GM21447 (cell line): Measurements from ENCODE around the gene CRYL1.

ENCODE experiments used
- ATAC-seq: cut with Tn5 transposase; IDR thresholded peaks from one replicate; pipeline ENCODE4 v1.9.1; 2021; ENCODE audit not compliant: unreplicated experiment

CRYL1 gene, protein sequence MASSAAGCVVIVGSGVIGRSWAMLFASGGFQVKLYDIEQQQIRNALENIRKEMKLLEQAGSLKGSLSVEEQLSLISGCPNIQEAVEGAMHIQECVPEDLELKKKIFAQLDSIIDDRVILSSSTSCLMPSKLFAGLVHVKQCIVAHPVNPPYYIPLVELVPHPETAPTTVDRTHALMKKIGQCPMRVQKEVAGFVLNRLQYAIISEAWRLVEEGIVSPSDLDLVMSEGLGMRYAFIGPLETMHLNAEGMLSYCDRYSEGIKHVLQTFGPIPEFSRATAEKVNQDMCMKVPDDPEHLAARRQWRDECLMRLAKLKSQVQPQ

DNA sequence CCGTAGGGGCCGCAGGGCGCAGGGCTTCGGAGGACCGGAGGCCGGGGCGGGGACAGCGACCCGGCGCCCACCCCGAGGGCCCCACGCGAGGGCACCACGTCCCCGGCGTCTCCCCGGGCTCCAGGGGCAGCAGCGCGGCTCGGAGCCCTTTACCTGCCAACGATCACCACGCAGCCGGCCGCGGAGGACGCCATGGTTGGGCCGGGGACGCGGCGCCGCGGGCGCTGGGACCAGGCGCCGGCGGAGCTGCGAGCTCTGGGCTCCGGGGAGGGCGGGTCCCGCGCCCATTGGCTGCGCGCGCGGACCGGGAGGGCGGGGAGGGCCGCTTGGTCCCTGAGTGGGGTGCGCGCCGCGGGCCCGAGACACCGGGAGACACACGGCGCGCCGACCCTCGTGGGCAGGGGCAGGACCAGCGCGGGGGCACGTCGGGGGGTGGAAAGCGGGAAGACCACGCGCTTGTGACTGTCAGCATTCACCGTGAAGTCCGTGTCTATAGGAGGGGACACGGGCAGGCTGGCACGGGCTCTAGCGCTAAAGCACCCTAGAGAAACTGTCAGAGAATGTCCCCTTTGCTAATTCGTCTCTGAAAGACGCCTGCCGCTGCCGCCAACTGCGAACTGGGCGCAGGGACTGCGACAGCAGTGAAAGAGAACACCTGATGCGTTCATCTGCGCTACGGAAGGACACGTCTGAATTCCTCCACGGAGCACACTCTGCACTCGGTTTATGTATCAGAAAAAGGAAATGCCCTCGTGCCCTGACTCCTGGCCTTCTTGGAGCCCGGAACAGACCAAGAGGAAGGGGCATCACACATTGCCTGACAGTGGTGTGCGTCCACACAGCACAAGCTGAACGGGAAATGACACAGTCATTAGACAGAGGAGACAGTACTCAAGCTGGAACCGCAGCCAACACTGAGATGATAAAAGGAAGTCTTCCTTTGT is at the start of gene CRYL1:
TSS of gene CRYL1 (minus strand) at position 257 of the 944 bp plus-strand sequence. CDS start at position 194, 63 bp downstream.
- peak; percentile 72 for ATAC-seq

DNA sequence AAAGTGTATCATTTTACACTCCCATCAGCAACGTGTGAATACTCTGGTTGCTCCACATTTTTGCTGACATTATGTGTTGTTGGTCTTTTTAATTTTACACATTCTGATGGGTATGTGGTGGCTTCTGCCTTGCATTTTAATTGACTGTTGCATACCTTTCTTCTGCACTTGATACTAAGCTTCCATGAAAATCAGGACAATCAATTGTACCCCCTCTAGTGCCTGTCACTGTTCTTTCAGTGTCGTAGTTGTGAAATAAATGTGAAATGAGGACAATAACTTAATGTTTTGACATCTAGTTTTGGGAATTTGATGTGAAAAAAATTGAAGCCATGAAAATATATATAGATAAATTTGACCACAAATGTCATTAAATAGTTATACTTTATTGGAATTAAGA is 48.0 kb upstream of the CRYL1 start:
- no peak for ATAC-seq

DNA sequence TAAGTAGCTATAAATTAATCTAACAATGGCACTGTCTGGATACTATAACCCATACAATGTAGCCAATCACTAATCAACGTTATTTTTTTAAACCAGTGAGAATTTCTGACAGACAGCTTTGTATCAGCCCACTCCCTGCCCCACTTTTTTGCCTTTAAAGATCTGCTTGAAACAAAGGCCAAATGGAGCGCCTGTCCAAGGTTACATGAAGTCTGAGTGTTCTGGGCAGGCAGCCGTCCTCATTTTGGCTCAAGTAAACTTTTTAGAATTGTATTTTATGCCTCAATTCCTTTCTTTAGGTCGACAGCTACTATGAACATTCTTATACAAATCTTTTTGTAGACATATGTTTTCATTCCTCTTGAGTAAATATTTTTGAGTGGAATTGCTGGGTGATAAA is 47.5 kb upstream of the CRYL1 start:
- ATAC-seq = no peak

DNA sequence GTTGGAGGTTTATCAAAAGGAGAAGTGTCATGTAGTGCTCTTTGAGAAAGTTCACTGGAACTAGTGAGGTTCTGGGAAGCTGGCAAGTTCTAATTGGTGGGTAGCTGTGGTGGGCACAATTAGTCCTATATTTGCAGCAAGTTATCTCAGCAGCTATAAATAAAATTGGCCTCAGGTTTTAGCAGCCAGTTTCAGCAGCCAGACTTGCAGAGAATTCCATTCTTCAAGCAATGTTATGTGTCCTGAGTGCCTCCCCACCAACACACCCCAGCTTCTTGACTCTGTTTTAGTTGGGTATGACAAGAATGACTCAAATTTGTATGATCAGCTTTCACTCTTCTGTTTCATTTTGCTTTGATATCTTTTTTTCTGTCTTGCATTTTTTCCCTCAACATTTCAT is 46.0 kb upstream of the CRYL1 start:
- no peak for ATAC-seq

DNA sequence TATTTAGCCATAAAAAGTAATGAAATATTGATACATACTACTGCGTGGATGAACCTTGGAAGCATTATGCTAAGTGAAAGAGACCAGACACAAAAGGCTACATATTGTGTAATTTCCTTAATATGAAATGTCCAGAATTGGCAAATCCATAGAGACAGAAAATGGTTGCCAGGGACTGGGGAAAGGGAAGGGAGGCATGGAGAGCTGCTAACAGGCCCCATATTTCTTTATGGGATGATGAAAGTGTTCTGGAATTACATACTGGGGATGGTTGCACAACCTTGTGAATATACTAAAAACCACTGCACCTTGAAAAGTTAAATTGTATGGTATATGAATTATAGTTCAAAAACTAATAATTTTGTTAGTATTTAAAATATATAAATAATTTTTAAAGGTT is 44.9 kb upstream of the CRYL1 start:
- no peak for ATAC-seq

DNA sequence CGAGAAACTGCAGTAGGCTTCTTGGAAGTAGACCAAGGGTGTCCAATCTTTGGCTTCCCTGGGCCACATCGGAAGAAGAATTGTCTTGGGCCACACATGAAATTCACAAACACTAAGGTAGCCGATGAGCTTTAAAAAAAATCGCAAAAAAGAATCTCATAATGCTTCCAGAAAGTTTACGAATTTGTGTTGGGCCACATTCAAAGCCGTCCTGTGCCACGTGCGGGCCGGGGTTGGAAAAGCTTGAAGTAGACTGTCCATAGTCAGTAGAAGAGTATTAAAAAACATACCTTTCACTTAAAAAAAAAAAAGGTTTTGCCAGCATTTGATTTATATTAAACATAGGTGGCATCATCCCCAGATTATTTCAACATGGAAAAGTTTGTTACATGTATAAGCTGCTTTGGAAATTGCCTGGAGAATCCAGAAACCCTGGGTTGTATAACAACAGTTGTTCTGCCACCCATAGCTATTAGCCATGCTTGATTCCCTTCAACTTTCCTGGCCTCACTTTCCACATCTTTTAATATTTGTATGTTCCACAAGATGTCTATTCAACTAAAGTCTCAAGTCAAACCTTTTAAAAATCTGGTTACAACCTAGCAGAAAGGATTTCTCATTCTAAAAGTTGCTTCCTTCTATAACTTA is 42.3 kb upstream of the CRYL1 start:
- no peak for ATAC-seq

DNA sequence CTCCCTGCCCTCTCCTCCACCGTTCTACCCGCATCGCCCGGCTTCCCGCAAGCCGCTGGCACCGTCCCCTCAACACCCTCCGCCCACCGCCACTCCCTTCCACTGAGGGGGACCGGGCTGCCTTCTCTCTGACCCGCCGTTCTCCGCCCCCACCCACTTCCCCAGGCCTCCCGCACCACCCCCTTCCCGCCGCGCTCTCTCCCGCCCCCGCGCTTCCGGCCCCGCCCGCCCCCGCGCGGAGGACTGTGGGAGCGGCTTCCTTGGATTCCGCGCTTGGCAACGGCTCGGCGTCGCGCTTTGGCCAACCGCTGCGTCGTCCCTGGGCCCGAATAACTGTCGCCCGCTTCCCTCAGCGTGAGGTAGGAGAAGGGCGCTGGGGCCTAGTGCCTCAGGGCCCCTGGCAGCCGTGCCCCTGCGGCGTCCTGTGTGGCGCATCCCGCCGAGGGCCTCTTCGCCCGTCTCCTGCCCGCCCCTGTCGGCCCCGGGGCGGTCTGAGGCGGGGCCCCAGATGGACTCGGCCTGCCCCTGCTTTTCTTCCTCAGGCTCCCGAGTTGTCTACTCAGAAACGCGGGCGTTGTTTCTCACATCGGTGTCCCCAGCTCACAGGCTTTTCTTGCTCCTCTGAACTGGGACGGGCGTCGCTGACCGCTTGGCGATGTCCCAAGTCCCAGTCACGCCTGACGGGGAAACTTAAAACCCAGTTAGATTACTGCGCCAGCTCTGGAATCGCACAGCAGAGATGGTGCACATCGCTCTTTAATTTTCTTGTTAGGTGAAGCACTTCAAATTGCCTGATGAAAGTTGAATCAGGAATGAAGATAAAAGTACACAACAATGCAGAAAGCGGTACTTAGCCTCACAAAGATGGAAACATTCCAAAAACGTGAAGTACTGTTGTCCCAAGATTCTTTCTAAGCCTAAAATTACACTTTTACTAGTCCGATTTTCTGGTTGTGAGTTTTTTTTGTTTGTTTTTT is 41.5 kb upstream of the CRYL1 start, which contains the start of gene IFT88:
TSS of gene IFT88 (plus strand) at position 260 of the 977 bp plus-strand sequence. CDS start 7,229 bp downstream, outside the sequence.
- peak; percentile 91 for ATAC-seq

DNA sequence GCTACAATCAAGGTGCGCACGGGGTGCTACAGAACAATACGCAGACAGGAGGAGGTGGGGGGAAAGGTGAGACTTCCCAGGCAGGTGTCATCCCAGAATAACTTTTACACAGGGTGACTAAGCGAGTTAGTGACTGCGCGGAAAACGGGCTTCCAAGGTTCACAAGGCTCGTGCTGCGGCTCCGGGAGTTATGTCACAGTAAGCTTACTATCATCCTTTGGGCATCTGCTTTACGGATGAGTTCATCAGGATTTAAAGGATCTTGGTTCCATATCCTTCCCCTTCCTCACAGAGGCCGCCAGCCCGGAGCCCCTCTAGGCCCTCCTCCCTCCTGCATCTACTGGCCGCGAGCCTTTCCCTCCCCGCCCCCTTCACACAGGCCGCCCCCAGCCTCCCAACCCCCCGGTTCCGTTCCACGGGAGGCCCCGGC is 40.8 kb upstream of the CRYL1 start:
- peak; percentile 34 for ATAC-seq

DNA sequence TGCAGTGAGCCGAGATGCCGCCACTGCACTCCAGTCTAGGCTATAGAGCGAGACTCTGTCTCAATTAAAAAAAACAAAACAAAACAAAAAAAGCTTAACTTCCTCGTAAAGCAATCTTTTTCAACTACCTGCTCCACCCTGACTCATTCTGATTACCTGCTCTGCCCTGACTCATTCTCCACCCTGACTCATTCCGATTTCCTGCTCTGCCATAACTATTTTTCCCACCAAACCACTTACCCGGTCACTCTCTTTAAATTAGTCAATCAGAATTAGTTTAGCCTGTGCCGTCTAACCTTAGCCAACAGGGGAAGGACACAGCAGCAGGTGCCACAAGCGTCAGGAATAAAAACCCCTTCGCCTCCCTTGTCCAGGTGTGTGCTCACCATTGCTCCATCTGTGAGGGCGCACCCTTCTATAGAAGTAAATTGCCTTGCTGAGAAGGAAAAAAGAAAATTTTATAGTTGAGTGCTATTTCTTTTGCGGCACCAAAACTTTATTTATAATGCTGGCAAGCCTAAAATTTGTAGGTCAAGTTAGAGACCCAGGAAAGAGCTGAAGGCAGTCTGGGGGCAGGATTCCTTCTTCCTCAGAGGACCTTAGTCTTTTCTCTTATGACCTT is 39.6 kb upstream of the CRYL1 start:
- no peak for ATAC-seq

DNA sequence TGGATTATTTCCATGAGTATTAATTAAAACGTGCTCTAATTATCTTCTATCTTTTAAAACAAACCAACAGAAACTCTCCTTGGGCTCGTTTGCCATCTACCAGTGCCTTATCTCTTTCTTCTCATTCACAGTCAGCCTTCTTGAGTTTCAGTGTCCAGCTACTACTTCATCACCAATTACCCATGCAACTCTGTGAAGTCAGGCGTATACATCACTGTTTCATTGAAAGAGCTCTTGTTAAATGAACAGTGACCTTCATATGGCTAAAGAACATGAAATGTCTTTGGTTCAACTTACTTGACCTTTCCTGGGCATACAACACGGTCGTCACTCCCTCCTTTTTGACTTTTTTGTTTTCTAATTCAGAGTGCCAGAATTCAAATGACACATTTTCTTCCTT is 36.1 kb upstream of the CRYL1 start:
- no peak for ATAC-seq

DNA sequence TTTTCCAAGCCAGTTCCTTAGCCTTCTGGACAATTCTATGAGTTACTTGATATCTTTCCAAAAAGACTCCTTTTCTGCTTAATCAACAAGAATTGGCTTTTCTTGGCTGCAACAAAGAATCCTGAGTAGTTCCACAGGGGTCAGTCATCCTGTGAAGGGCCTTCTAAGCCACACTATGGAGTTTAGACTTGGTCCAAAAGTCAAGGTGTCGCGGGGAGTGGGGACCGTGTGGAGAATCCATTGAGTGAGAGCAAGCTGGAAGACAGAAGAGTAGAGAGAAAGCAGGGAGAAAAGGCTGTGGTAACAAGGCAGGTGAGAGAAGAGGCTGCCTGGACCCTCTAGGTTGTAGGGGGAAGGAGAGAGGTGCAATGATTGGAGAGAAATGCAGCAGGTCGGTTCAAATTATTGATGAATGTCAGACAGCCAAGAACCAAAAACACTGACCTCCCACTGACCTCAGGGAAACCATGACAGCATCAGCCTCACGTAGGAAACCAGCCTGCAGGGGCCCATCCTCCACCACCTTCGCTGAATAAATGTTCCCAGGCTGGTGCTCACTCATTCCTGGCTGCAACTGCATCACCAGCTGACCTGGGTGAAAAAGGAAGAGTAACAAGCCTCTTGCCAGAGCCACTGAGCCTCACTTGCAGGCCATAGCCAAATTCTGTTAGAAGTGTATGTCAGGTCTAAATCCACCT is 34.2 kb upstream of the CRYL1 start:
- ATAC-seq = no peak

DNA sequence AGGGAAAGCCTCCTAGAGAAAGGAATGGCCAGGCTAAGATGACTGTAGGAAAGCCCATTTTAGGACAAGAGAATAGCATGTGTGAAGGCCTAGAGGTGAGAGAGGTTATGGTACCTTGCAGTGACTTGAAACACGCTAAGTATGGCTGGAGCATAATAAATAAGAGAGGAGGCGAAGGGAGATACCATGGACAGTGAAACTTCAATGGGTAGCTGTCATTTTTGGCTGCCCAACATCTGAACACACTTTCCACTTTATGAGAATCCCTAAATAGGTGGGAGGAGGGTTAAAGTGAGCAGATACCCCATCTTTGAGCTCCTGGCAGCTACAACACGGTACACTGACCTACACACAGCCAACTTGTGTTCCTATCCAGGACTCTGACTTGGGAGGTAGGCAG is 33.3 kb upstream of the CRYL1 start:
- no peak for ATAC-seq

DNA sequence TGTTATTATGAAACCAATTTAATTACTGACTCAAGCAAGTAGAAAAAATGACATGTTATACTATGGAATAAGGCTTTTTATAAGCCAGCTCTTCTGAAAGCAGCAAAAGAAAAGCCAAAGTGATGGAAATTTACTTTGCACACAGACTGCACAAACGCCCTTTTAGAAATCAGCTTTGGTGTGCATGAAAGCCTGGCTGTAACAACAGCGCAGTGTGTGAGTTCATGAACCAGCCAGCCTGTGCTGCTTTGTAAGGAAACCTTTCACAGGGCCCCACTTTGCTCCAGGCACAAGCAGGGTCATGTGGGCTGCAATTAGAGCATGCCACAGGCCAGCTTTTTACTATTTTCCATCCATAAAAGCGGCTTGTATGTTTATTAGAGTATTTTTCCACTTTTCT is 27.7 kb upstream of the CRYL1 start:
- ATAC-seq = no peak

DNA sequence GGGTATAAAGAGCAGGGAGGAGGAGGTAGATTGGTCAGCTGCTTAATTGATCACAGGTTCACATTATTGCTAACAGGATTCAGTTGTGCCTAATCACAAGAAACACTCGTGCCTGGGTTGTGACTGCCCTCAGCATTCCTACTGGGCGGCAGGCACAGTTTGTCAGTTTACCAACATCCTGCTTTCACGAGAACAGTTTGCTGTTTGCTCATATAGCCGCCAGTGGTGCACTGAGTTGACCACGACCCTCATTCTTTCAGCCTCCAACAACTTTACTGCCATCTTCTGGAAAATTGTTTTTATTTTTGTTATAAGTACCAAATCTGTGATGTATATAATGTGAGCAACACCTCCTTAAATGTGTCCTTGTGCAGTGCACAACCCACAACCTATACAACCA is 25.1 kb upstream of the CRYL1 start:
- ATAC-seq = no peak

DNA sequence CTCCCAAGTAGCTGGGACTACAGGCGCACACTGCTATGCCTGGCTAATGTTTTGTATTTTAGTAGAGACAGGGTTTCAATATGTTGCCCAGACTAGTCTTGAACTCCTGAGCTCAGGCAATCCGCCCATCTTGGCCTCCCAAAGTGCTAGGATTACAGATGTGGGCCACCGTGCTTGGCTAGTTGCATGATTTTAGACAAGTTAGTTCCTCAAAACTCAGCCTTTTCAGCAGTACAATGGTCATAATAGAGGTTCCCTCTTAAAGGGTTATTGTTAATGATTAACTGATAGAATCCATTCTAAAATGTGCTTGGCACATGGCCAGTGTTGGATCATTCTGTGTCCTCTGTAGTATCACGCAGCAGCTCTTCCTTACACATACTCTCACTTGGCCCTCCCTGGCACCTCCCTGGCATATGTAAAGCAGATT is 21.8 kb upstream of the CRYL1 start:
- no peak for ATAC-seq

DNA sequence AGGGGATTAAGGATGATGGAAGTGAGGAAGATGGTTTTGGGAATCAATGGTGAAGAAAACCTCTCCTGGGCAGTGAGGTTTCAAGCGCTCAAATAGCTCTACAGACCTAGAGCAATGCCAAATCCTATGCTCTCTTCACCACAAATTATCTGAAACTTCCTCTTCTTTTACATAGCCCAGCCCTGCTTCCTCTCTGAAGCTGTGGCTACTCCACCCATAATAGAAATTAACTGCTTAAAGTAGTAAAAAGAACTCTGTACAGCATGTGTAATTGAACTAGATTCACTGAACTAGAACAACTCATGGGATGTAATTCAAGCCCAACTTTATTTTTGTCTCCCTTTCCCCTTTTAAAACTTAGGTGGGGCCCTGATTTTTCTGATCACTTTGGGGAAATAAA is 20.9 kb upstream of the CRYL1 start:
- peak; percentile 59 for ATAC-seq

DNA sequence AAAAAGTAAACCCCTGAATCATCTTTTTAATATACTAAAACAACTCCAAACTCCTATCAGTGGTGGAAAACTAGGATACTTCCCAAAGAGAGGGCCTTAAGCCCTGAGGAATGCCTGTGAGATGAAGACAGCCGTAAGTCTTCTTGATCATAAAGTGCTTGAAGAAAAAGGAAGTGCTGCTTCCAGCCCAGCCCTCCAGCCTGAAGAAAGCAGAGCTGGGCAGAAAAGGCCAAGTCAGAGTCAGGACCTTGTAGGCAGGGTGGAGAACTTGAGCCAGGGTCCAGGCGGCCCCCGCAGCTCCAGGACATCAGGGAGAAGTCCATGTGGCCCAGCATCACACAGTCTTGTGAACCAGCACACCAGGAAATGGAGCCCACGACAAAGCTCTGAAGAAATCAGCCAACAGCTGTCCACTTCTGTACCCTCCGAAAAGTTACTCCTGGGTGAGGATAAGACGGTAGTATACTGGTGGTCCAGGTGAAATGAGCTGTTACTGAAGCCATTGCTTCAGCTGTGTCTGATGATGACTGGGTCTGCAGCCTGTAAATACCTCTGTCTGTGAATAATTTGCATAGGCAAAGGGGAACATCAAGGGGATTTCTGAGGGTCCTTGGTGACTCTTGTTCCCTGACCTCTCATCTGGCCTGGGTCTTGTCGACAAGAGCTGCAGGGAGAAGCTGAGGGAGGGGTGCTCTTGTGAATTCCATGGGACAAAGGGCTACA is 18.7 kb upstream of the CRYL1 start:
- no peak for ATAC-seq

DNA sequence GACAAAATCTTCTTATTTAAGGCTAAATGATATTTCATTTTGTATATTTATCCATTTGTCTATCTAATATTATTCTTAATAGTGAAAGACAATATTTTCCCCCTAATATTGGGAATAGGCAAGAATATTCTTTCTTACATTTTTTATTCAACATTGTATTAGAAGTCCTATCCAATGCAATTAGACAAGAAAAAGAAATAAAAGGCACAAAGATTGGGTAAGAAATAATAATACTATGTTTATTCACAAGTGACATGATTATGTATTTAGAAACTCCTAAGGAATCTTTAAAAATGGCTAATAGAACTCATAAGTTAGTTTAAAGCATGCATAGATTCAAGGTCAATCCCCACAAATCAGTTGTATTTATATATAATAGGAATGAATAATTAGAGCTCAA is 11.3 kb upstream of the CRYL1 start:
- no peak for ATAC-seq
